GM20431 (cell line): Measurements from ENCODE around the gene PAPPA2.

Source experiments
- in situ Hi-C: fragments of 300-500 bp; cut with MseI, MboI; formaldehyde crosslinking; loops from one replicate; pipeline ENCODE4 v1.15.0; 2020; ENCODE audit warnings: low sequenced_read_pairs; ENCODE audit not compliant: unreplicated experiment

The PAPPA2 gene

DNA sequence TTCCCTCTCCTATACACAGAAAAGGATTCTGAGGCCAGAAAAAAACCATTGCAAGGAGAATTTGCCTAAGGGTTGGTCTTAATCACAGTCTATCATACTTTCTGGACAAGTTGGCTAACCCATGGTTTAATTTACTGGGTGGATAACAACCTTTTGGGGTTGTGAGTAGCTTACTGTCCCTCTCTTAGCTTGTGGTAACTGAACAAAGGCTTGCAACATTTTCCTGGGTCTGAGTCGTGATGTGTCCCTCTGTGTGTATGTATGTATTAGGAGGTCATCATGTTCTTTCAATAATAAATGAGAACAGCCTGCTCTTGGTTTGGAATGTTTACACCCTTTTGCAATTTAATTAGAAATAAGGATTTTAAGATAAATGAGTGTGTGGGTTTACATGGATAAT is 36.7 kb downstream of the PAPPA2 start:
- in situ Hi-C loops = no loop called here

DNA sequence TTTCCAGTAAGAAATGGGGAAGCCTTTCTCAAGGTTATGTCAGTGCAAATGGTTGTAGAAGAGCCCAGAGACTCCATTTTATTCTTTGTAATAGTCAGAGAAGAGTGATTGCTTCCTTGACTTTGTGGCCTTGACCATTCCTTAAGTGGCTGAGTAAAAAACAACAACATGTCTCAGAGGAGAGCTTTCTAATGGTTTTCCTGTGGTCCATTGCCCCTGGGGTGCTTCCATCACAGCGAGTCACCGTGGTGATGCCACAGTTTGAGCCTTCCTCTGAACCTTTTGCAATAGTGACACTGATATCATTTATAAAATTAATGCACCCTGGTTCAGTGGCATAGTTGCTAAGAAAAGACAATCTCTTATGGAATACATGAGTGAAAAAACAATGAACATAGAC is 38.6 kb downstream of the PAPPA2 start:
- in situ Hi-C loops = no loop called here

DNA sequence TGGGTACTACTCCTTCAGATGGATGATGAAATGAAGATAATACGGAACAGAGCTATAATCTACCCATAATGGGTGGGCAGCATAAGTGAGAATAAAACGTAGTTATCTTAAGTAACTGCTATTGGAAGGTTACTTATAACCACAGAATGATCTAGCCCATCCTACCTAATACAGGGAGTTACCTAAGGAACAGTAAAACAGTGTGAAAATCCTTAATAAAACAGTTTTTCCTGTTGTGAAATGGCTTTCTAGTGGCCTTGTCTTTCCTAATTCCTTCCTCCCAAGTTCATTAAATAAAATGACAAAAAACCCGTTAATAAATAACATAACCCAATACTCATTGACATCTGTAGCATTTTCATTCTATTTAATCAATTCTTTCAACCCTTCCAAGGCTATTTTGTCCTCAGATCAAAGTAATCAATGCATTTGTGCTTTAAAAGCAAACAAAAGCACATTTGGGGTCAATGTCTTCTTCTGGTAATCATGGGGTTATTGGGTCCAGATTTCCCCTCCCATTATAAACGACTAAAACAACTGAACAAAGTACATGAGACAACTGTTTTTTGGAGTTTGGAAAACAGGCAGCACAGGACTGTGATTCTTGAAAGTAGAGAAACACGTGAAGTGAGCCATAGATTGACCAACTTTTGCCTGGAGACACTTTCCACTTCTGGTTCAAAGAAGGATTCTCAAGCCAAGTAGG is 42.0 kb downstream of the PAPPA2 start:
- in situ Hi-C loops = no loop called here

DNA sequence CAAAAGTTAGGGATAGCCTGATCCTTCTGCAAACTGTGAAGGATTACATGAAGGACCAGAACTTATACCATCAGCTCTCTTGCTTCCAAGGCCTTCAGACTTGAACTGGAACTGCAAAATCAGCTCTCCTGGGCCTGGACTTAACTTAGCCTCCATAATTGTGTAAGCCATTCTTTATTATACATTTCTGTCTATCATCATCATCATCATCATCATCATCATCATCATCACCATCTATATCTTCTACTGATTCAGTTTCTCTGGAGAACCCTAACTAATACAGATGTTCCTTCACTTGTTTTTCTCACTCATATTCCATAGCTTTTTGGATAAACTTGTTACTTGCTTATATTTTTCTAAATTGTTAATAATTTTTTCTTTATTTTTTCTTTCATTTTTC is 50.0 kb downstream of the PAPPA2 start:
- in situ Hi-C loops = no loop called here

DNA sequence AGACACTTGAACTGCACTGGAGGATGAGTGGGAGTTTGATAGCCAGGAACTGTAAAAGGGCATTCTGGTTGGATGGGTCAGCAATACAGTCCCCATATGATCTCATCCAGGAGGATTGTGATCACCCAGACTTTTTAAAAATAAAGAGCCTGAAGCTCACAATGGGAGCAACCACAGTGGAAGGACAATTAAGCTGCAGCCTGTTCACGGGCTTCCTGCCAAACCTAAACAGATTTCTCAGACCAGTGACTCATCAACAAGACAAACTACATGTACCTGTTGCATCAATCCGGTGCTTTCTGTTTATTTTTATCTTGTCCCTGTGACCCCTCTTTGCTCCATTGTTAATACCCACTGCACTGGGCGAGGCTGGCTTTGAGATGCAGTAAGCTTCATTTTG is 52.3 kb downstream of the PAPPA2 start:
- in situ Hi-C loops = no loop called here

DNA sequence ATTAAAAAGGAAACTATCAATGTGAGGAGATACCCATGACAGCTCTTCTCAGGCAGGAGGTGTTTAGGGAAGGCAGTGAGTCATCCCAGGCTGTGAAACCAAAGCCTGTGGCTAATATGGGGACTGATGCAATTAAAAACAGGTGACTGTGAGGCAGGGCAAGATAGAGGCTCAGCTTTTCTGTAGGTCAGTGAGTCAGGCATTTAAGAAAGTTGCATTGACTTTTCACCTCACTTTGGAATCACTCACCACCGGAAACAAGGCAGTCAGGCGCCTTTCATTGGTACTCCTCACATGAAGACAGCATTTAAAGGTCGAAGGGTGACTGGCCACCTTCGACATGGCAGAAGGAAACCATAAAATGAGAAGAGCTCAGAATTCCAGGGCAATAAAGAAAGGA is 54.5 kb downstream of the PAPPA2 start:
- in situ Hi-C loops = no loop called here

DNA sequence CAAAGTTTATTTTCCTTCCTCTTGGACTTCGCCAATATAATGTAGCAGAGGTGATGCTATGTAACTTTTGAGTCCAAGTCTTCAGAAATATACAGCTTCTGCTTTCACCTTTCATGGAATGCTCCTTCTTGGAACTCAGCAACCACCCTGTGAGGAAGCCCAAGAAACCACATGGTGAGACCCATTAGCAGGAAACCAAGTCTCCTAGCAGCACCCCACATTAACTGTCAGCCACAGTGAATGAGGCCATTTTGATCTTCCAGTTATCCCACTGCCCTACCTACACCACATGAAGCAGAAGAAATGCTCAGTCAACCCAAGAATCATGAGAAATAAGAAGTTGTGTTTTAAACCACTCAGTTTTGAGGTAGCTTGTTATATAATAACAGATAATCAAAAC is 58.2 kb downstream of the PAPPA2 start:
- in situ Hi-C loops = no loop called here

DNA sequence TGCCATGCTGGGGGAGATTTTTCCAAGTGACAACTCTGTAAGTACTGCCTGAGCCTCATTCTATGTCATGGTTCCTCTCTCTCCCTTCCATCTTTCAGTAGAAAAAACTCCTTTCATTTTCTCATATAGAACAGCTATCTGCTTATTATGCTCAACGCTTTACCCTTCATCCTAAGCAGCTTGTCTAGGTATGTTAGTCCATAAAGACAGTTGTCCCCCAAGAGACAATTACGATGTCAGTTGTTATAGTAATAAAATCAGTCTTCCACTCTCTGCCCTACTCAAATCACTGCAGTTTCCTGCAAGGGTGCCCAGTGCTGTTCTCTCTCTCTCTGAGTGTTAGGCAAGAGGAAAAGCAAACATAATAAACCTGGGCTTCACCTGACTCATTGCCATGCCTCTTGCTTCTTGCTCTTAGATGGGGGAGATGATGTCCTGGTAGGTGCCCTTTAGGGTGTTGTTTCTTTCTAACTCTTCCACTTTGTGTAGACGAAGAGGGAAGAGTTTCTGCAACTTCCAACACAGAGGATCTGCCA is 59.4 kb downstream of the PAPPA2 start:
- in situ Hi-C loops = no loop called here

DNA sequence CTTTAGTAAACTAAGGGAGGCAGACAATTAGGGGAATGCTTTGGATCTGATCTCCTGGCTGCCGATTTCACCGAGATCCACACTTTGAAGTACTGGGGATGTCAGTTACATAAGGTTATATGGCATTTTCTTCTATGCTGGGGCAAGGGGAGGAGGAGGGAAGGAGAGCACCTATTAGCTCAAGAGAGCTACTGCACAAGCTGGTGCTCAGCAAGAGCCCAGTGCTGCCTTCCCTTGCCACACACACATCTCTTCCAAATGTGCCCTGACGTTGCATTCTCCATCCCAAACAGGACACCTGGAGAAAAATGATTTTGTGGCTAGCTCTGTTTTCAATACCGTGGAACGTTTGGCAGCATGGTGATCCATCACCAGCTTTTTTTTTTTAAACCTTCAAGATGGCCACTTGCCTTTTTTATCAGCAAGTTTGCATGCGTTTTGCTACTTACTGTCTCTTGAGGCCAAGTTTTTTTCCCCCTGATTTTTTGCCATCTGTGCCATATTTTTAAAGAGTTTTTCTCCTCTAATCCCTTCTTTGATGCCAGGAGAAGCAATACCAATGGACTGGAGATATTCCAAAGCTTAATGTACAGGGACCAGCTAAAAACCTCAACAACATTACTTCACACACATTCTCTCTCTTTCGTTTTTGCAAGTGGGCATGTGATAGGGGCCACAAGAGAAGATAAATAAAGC is 66.6 kb downstream of the PAPPA2 start:
- in situ Hi-C loops = no loop called here

DNA sequence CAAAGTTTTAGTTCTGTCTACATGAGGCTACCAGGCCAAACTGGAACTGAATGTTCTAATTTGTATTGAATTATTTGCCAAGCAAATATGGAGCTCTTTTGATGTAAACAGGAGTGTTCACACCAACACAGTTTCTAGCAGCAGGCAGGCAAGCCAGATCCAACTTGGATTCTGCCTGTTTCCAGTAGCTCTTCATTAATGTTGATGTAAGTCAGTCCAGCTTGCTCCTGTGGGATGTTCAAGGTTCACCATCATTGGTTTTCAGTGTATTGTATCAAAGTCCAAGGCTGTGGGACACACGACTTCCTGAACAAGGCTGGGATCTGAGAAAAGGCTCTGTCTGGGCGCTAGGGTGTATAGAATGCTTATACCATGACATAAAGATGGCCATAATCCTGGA is 68.1 kb downstream of the PAPPA2 start:
- in situ Hi-C loops = no loop called here

DNA sequence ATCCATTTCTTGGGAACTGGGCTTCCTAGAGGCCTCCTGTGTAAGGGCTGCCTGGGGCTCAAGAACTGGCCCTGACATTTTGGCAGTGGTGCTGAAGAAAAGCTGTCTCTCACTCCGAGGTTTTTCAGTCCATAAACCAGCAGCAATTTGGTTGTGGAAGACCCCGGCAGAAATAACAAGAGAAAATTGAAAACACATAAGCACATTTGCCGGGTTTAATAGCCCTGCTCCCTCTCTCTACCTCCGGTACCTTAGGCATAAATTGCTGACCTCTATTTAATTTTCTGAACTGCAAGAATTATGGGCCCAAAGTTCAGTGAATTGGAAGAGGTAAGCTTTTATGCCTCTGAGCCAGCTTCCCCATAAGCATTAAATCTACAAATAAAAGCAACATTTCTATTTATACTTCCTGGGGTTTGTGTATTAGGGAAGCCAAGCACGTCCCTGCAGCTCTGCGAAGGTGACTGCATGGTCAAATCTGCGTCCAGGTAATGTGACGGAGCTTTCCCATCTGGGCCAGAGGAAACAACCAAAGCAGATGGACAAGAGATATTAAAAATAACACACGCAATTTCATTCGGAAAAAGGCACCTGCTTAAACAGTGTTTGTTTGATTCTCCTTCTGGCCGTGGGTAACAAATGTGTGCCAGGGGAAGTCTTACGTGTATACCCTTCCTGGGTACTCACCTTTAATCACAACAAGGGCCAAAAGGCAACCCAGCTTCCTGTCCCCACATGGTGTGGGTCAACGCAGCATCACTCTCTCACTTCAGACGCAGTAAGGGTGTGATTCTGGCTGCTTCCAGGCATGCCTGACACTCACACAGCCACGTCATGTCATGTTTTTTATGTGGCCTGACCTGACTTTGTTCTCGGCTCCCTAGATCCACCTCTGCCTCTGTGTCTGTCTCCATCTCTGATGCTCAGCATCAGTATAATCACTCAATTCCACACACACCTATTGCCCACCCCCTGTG is 69.2 kb downstream of the PAPPA2 start:
- in situ Hi-C loops = no loop called here

DNA sequence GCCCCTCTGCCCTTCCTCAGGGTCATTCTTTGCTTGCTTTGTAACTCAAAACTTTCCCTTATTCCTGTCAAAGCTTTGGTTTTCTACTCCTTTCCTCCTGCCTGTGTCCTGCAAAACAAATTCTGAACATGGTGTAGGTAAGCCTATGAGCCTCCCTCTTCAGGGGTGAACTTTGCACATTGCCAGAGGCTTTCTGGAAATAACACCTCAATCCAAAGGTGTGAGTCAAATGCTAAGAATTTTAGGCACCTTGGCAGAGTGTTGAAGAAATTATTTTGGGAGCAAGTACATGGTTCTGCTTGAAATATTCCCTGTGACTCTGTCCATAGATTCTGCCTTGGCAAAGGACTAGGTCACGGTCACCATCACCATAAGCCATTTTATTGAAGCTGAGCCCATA is 70.0 kb downstream of the PAPPA2 start:
- in situ Hi-C loops = no loop called here

DNA sequence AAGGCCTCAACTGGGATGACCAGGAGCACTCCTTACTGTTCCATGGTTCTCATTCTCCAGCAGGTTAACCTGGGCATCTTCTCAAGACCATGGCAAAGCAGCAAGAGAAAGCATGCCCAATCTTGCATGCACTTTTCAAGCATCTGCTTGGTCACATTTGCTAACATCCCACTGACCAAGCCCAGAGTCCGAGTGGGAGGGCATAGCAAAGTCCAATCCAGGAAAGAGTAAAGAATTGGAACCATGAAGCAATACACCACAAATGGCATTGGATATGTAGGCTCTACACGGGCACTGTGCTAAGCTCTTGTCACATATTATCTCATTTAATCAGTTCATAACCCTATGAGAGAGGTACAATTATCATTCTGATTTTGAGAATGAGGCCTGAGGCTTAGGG is 73.6 kb downstream of the PAPPA2 start:
- in situ Hi-C loops = no loop called here

DNA sequence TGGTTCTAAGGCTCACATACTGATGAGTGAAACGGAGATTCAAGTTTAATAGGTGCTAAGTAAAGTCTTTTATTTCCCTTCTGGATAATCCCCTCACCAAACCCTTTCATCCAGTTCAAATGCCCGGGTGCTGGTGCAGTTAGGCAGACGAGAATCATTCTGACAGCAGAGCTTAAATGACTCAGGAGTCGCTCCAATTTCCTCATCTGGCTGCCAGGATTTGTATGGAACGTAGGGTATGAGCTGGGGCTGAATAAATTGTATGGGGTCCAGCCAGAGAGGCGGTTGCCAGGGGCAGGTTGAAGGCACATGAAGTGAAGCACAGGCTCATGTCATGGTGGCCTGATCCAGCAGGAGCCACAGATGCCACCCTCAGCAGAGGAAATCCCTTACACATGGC is 76.0 kb downstream of the PAPPA2 start:
- in situ Hi-C loops = no loop called here

DNA sequence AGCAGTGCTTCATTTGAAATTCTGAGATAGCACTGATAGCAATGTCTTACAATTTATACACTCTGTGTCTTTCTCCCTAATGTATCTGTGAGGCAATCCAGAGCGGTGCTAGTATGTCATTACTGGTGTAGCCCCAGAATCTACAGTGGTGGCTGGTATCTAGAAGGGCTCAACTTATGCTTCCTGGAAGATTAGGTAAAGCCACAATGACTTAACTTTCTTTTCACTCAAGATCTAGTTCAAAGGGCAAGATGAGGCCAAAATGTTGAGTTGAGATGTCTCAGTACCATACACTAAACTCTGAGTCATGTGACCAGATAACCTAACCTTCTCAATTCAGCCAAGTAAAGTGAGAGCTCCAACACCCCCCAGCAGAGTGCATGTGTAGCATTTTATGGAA is 77.5 kb downstream of the PAPPA2 start:
- in situ Hi-C loops = no loop called here

DNA sequence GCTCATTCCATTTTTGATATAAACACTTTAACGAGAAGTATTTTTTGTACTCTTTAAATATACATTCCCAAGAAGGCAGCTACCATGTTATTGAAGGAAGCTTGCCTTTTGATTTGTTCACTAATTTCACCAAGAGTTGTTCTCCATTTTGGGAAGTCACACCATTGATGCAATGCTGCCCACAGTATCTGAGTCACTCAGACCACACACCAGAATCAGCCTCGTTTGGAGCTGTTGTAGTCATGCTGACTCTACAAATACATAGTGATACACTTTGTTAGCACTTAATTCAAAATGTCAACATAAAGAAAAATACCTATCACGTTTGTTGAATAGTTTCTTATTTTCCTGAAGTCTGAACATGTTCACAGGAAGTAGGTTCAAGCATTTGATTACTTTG is 78.7 kb downstream of the PAPPA2 start:
- in situ Hi-C loops = no loop called here

DNA sequence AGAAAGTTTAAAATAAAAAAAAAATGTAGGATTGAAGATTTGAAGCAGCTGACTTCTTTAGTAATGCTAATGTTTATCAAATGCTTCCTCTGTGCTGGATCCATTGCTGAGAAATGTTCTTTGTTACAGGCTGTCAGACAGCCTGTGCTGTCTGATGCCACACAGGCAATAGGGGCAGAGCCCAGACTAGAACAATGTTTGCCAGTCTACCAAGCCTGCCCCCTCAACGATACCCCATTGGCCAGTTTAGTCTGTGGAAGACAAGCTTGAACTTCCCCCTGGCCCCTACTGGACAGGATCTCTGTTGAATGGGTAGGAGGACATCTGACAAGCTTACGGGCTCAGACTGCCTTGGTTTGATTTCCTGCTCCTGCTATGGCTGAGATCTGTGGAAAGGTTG is 79.4 kb downstream of the PAPPA2 start:
- in situ Hi-C loops = no loop called here

DNA sequence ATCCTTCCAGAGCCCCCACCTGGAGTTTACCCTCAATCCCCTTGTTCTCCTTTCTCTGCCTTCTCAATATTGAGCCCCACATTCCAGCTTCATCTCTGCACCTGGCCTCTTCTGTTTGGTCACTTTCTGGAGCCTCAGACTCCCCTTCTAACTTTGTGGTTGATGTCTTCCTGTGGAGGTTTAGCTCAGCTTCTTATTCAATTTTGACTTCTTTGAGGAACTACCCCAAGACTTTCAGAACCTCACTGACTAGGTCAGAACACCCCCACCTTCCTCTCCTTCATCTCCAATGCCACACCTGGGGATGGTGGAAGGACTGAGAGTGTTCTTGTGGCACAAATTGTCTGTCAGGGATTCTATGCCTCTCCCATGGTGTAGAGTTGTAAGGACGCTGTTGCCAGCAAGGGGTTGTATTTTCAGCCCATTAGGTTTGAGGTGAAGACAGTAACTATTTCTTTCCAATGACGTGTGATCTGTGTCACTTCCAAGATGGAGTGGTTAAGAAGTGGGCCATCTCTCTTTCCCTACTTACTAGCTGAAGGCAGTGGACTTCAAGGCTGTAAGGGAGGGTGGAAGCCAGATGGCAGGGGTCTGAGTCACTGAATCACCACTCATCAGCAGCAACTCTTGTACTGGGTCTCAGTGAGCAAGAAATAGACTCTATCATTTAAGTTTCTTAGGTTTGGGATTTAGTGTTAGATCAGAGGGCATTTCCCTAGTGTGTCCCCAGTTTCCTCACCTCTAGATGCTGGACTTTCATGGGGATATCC is 80.6 kb downstream of the PAPPA2 start:
- in situ Hi-C loops = no loop called here

DNA sequence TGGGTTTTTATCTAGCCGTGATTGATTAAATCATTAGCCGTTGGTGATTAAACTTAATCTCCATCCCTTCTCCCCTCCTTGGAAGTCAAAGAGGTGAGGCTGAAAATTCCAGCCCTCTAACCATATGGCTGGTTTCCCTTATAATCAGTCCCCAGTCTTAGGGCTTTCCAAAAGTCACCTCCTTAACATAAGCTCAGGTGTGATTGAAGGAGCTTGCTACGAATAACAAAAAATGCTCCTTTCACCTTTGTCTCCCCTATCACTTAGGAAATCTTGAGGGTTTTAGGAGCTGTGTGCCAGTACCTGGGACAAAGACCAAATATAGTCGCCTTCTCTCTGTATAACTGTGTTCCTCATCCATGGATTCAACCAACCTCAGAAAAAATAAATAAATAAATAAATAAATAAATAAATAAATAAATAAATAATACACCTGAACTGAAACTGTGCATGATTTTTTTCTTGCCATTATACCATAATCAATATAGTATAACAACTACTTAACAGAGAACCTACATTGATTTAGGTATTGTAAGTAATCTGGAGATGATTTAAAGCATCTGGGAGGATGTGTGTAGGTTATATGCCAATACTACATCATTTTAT is 82.2 kb downstream of the PAPPA2 start:
- in situ Hi-C loops = no loop called here

DNA sequence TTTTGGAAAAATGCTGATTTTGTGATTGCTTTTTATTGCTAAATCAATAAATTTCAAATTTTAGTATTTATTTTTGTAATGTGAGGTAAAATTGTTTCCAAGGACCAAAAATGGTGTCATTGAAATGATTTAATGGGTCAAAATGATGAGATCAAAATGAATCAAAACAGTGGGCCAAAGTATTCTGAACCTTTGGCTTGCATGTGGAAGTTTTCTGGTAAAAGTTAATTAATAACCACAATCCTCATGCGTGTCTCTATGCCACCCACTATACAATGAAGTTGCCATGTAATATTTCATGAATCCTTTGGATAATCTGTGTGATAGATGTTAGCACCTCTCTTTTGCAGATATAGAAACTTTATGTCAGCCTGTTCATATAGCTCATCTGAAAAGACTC is 83.8 kb downstream of the PAPPA2 start:
- in situ Hi-C loops = no loop called here
